ENCODE data around the gene SPON1.

The SPON1 gene

DNA sequence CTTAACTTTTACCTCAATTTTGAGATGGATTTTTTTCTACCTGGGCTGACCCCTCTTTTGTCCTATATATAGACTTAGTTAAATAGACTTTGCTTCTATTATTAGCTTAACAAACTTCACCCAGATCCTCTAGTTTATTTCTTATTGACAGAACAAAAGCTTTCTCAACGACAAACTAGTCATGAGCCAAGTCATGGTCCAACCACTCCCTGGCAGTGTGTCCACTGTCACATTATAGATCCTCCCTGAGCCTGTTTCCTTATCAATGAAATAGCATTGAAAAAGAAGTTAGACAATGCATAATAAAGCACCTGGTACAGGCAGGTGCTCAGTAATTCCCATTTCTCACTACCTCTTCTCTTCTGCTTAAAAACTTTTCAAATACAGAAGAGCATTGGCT lies 155.1 kb downstream of the SPON1 start:
- Histone ChIP-seq H3K79me2 (ENCODE audit: insufficient read depth, low read length) (no peaks in the 10 kb centered on the region), H4K20me1 (ENCODE audit: insufficient read depth, low read length, poor library complexity, severe bottlenecking) (no peaks in the 10 kb centered on the region), H2AFZ (ENCODE audit: low read length) (no peak overlapping the region), H3K9ac (ENCODE audit: low read depth, low read length, poor library complexity, severe bottlenecking) (no peak overlapping the region), H3K9me3 (ENCODE audit: insufficient read depth, low read depth, low read length) (0 out of 2 replicates have a peak, but pooled peaks cover 2% of the 10 kb centered on the region), H3F3A (ENCODE audit: low read depth) (no peaks in the 10 kb centered on the region), H3K36me3 (ENCODE audit: insufficient read depth, low read length) (no peaks in the 10 kb centered on the region), H3K4me3 (ENCODE audit: low read length, poor library complexity, severe bottlenecking) (no peak overlapping the region), H3K4me1 (ENCODE audit: insufficient read depth, low read length, poor library complexity, severe bottlenecking) (no peaks in the 10 kb centered on the region), H3K9me2 (replicated peaks; ENCODE audit: low read depth, low read length) (no peaks in the 10 kb centered on the region), H3K4me2 (ENCODE audit: low read depth, low read length, poor library complexity, severe bottlenecking) (no peak overlapping the region), H3K27me3 (ENCODE audit: insufficient read depth, low read length, poor library complexity, severe bottlenecking) (no peaks in the 10 kb centered on the region)
- TF ChIP-seq EZH2phosphoT487 (IDR thresholded peaks at IDR 0.05; ENCODE audit: borderline replicate concordance) (no peak), CTCF (conservative IDR thresholded peaks at IDR 0.05; ENCODE audit: low read length) (no peak)

- H4K20me1 ChIP-seq (ENCODE audit: insufficient read depth, low read length, poor library complexity, severe bottlenecking): no peaks in the 10 kb centered on the region
- H3K4me2 ChIP-seq (ENCODE audit: low read depth, low read length, poor library complexity, severe bottlenecking): no peak overlapping the region
- no peak overlapping the region for H3K9ac ChIP-seq (ENCODE audit: low read depth, low read length, poor library complexity, severe bottlenecking)
- H3K36me3 ChIP-seq (ENCODE audit: insufficient read depth, low read length): no peaks in the 10 kb centered on the region
- H3K27me3 ChIP-seq (ENCODE audit: insufficient read depth, low read length, poor library complexity, severe bottlenecking): no peaks in the 10 kb centered on the region
- TF ChIP-seq EZH2phosphoT487 (IDR thresholded peaks at IDR 0.05; ENCODE audit: borderline replicate concordance) (no peak), CTCF (conservative IDR thresholded peaks at IDR 0.05; ENCODE audit: low read length) (no peak)
- no peak overlapping the region for H2AFZ ChIP-seq (ENCODE audit: low read length)
- no peaks in the 10 kb centered on the region for H3K9me2 ChIP-seq (replicated peaks; ENCODE audit: low read depth, low read length)
- H3K9me3 ChIP-seq (ENCODE audit: insufficient read depth, low read depth, low read length): 0 out of 2 replicates have a peak, but pooled peaks cover 3% of the 10 kb centered on the region
- no peak overlapping the region for H3K4me3 ChIP-seq (ENCODE audit: low read length, poor library complexity, severe bottlenecking)
- H3F3A ChIP-seq (ENCODE audit: low read depth): no peaks in the 10 kb centered on the region
- H3K79me2 ChIP-seq (ENCODE audit: insufficient read depth, low read length): no peaks in the 10 kb centered on the region
- no peaks in the 10 kb centered on the region for H3K4me1 ChIP-seq (ENCODE audit: insufficient read depth, low read length, poor library complexity, severe bottlenecking)
Measured at GRCh38 chr11:14118072-14118471, 155.5 kb downstream of the SPON1 start.

GRCh38 chr11:14119357-14119756 lies 156.8 kb downstream of the SPON1 start:
- Histone ChIP-seq H3K4me3 (ENCODE audit: low read length, poor library complexity, severe bottlenecking) (no peak overlapping the region), H3K79me2 (ENCODE audit: insufficient read depth, low read length) (no peaks in the 10 kb centered on the region), H3K9me2 (replicated peaks; ENCODE audit: low read depth, low read length) (no peaks in the 10 kb centered on the region), H3F3A (ENCODE audit: low read depth) (no peaks in the 10 kb centered on the region), H3K27me3 (ENCODE audit: insufficient read depth, low read length, poor library complexity, severe bottlenecking) (no peaks in the 10 kb centered on the region), H3K9ac (ENCODE audit: low read depth, low read length, poor library complexity, severe bottlenecking) (no peak overlapping the region), H2AFZ (ENCODE audit: low read length) (peak overlapping the region; percentile 7; the same call in 1 of the 2 replicates), H3K4me2 (ENCODE audit: low read depth, low read length, poor library complexity, severe bottlenecking) (no peak overlapping the region), H3K4me1 (ENCODE audit: insufficient read depth, low read length, poor library complexity, severe bottlenecking) (no peaks in the 10 kb centered on the region), H4K20me1 (ENCODE audit: insufficient read depth, low read length, poor library complexity, severe bottlenecking) (no peaks in the 10 kb centered on the region), H3K9me3 (ENCODE audit: insufficient read depth, low read depth, low read length) (0 out of 2 replicates have a peak, but pooled peaks cover 3% of the 10 kb centered on the region), H3K36me3 (ENCODE audit: insufficient read depth, low read length) (no peaks in the 10 kb centered on the region)
- TF ChIP-seq EZH2phosphoT487 (IDR thresholded peaks at IDR 0.05; ENCODE audit: borderline replicate concordance) (no peak), CTCF (conservative IDR thresholded peaks at IDR 0.05; ENCODE audit: low read length) (no peak; the same call in 1 of the 2 replicates)

All from Loucy (cell line).